Endodermal cell (in vitro differentiated cells): ENCODE measurements around the gene ASAP2. TPM values are rescaled to one million over a fixed set of nuclear protein-coding genes. Genes with fewer than 3 reads are reported as not detected.
A peak's percentile ranks its signal among the peaks of the same experiment; 100 is the strongest.

Source experiments
- DNase-seq: peaks from one replicate; pipeline ENCODE4 v3.0.0-alpha.2; 2017
- H3K27ac ChIP-seq: 2 replicates; pipeline ENCODE4 v1.5.1; 2013; ENCODE audit warnings: mild to moderate bottlenecking, low read depth, low read length, moderate library complexity
- H3K27me3 ChIP-seq: 2 replicates; pipeline ENCODE4 v1.6.1; 2013; ENCODE audit warnings: mild to moderate bottlenecking, low read length, moderate library complexity; ENCODE audit not compliant: insufficient read depth, control insufficient read depth, poor library complexity, severe bottlenecking
- H3K36me3 ChIP-seq: 2 replicates; pipeline ENCODE4 v1.7.0; 2013; ENCODE audit warnings: mild to moderate bottlenecking, low read length, moderate library complexity; ENCODE audit not compliant: control insufficient read depth, insufficient read depth
- H3K4me1 ChIP-seq: one replicate; pipeline ENCODE4 v1.7.0; 2013; ENCODE audit warnings: low read length; ENCODE audit not compliant: control insufficient read depth, insufficient read depth
- H3K4me3 ChIP-seq: 2 replicates; pipeline ENCODE4 v1.5.1; 2013; ENCODE audit warnings: mild to moderate bottlenecking, low read length, moderate library complexity
- H3K9ac ChIP-seq: 2 replicates; pipeline ENCODE4 v1.6.1; 2013; ENCODE audit warnings: mild to moderate bottlenecking, low read length, moderate library complexity; ENCODE audit not compliant: poor library complexity, severe bottlenecking; ENCODE audit errors: extremely low read depth
- H3K9me3 ChIP-seq: 2 replicates; pipeline ENCODE4 v1.6.1; 2013; ENCODE audit warnings: mild to moderate bottlenecking, low read length, moderate library complexity; ENCODE audit not compliant: control insufficient read depth
- H3K27ac Mint-ChIP-seq: 2 replicates; pipeline ENCODE4 v1.8.0; 2020; ENCODE audit warnings: mixed read lengths
- H3K27me3 Mint-ChIP-seq: 2 replicates; pipeline ENCODE4 v1.8.0; 2021; ENCODE audit warnings: mild to moderate bottlenecking, mixed read lengths; ENCODE audit not compliant: insufficient read depth
- H3K36me3 Mint-ChIP-seq: 2 replicates; pipeline ENCODE4 v1.8.0; 2020; ENCODE audit warnings: low read depth, mixed read lengths
- H3K4me1 Mint-ChIP-seq: 2 replicates; pipeline ENCODE4 v1.8.0; 2020; ENCODE audit warnings: mixed read lengths
- H3K4me3 Mint-ChIP-seq: 2 replicates; pipeline ENCODE4 v1.8.0; 2020; ENCODE audit warnings: mild to moderate bottlenecking, moderate library complexity, mixed read lengths
- H3K9me3 Mint-ChIP-seq: 2 replicates; pipeline ENCODE4 v1.8.0; 2020; ENCODE audit warnings: mild to moderate bottlenecking, mixed read lengths
- WGBS, 2 experiments: methylation state at CpG; one replicate each; pipeline versions ENCODE4 v1.1.5 to v1.1.7; 2013; ENCODE audit warnings: missing lambda C conversion rate in 2 of 2, mixed read lengths in 1 of 2; ENCODE audit not compliant: insufficient coverage in 1 of 2, insufficient read length in 1 of 2; 5-methylcytosine and 5-hydroxymethylcytosine counted together
- total RNA-seq, 2 donors: library from RNA; stranded (reverse); fragmentation: NEBNext Ultra II Directional in 1 of 2; extraction: Animal tissue kit (Norgen Biotek cat#: 25700) in 1 of 2; gene quantifications; 2 replicates in 1 of 2; 3 replicates in 1 of 2; pipeline ENCODE4 v1.2.1, GENCODE V29; 2021
- TF ChIP-seq, protein P1 (sequence below): fragments of 200-600 bp; sonication (generic); conservative IDR thresholded peaks from 2 replicates; pipeline ENCODE4 v1.5.0; 2021; ENCODE audit warnings: antibody characterized with exemption, mild to moderate bottlenecking

ASAP2 gene
- total RNA-seq, 2 donors from 2014 or later, result 11.8 to 20.4 TPM

- H3K9ac ChIP-seq, result no peak overlapping the region
- H3K9me3 ChIP-seq, result no peaks in the 10 kb centered on the region
- peaks cover 41% of the 10 kb centered on the region for H3K27me3 ChIP-seq
- H3K27me3 Mint-ChIP-seq, result peaks cover 86% of the 10 kb centered on the region
- H3K4me3 Mint-ChIP-seq, result no peak overlapping the region
- H3K27ac Mint-ChIP-seq, result peak overlapping the region; percentile 12
- TF ChIP-seq, protein P1, sequence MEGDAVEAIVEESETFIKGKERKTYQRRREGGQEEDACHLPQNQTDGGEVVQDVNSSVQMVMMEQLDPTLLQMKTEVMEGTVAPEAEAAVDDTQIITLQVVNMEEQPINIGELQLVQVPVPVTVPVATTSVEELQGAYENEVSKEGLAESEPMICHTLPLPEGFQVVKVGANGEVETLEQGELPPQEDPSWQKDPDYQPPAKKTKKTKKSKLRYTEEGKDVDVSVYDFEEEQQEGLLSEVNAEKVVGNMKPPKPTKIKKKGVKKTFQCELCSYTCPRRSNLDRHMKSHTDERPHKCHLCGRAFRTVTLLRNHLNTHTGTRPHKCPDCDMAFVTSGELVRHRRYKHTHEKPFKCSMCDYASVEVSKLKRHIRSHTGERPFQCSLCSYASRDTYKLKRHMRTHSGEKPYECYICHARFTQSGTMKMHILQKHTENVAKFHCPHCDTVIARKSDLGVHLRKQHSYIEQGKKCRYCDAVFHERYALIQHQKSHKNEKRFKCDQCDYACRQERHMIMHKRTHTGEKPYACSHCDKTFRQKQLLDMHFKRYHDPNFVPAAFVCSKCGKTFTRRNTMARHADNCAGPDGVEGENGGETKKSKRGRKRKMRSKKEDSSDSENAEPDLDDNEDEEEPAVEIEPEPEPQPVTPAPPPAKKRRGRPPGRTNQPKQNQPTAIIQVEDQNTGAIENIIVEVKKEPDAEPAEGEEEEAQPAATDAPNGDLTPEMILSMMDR, result no peak
- H3K4me1 Mint-ChIP-seq, result peaks cover 31% of the 10 kb centered on the region
- H3K4me3 ChIP-seq, result no peak overlapping the region
- H3K36me3 ChIP-seq, result no peaks in the 10 kb centered on the region
- H3K4me1 ChIP-seq, result peaks cover 7% of the 10 kb centered on the region
- H3K27ac ChIP-seq, result no peak overlapping the region
- no peak for DNase-seq
- 68 to 88% methylated on average over 2 of the region's 2 CpGs for WGBS, 2 experiments
- no peaks in the 10 kb centered on the region for H3K9me3 Mint-ChIP-seq
- no peaks in the 10 kb centered on the region for H3K36me3 Mint-ChIP-seq
Observed at GRCh38 chr2:9210030-9210429, 3.4 kb downstream of the ASAP2 start.

DNA sequence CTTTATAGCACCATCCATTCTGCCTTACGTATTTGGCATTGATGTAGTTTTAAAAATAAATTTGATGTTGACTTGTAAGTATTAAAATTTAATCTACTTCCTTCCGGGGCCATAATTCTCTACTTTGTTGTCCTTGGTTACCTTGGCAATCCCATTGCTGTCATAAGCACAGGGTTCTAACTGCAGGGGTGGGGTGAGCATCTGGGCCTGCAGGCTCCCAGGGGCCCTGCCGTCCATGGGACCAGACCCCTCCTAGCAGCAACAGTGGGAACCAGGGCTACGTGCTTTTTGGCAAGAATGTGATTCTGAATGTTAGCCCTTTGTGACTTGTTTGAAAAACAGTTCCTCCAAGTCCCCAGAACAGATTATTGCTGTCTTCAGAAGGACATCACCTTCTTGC lies 4.9 kb downstream of the ASAP2 start:
- 89 to 100% methylated on average over 1 to 4 of the region's 4 CpGs for WGBS, 2 experiments
- H3K9me3 ChIP-seq, result no peaks in the 10 kb centered on the region
- Mint-ChIP-seq H3K27ac (no peak overlapping the region), H3K9me3 (no peaks in the 10 kb centered on the region), H3K27me3 (peaks cover 87% of the 10 kb centered on the region), H3K4me3 (no peak overlapping the region), H3K36me3 (peaks cover 2% of the 10 kb centered on the region), H3K4me1 (peaks cover 31% of the 10 kb centered on the region)
- peaks cover 7% of the 10 kb centered on the region for H3K4me1 ChIP-seq
- DNase-seq, result no peak
- TF ChIP-seq, protein P1, result no peak
- H3K9ac ChIP-seq, result no peak overlapping the region
- no peak overlapping the region for H3K4me3 ChIP-seq
- peaks cover 30% of the 10 kb centered on the region for H3K27me3 ChIP-seq
- H3K36me3 ChIP-seq, result no peaks in the 10 kb centered on the region
- no peak overlapping the region for H3K27ac ChIP-seq

DNA sequence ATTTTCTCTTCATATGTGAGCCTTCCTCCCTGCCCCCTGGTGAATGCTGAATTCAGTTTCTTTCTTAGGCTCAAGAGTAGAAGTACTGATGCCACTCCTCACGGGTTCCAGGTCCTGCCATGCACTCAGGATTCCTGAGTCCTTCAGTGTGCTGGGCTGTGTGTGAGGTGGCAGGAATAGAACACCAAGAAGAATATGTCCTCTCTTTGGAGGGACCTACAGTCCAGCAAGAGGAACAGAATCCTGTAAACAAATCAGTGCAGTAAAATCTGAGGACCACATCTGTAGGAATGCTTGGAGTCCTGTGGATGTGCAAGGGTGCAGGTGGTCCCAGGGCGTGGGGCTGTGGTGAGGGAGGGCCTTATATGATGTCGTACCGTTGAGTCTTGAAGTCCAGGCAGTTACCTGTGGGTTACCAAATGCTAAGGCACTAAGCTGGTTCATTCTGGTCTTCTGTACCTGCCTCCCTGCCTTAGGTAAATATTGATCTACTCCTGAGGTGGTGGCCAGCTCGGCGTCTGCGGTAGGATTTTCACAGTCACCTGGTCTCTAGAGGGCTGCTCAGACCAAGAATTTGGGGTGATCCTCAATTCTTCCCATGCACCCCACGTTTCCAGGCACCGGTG lies 5.5 kb downstream of the ASAP2 start:
- peaks cover 2% of the 10 kb centered on the region for H3K36me3 Mint-ChIP-seq
- peaks cover 33% of the 10 kb centered on the region for H3K4me1 Mint-ChIP-seq
- no peak overlapping the region for H3K4me3 Mint-ChIP-seq
- H3K27me3 ChIP-seq, result peaks cover 32% of the 10 kb centered on the region
- 88 to 94% methylated on average over 9 of the region's 9 CpGs for WGBS, 2 experiments
- no peaks in the 10 kb centered on the region for H3K9me3 Mint-ChIP-seq
- H3K4me1 ChIP-seq, result peaks cover 7% of the 10 kb centered on the region
- DNase-seq, result no peak
- H3K9me3 ChIP-seq, result no peaks in the 10 kb centered on the region
- no peak overlapping the region for H3K9ac ChIP-seq
- TF ChIP-seq, protein P1, result no peak
- H3K27ac ChIP-seq, result no peak overlapping the region
- peaks cover 91% of the 10 kb centered on the region for H3K27me3 Mint-ChIP-seq
- no peaks in the 10 kb centered on the region for H3K36me3 ChIP-seq
- no peak overlapping the region for H3K4me3 ChIP-seq
- H3K27ac Mint-ChIP-seq, result peak overlapping the region; percentile 12
